ENCODE results near the gene LMNTD1.

GRCh38 chr12:25591144-25591543 lies 38.1 kb upstream of the LMNTD1 start:
- TF ChIP-seq NR3C1 (CRISPR knock-in tag; conservative IDR thresholded peaks at IDR 0.05; ENCODE audit: low read depth) (no peak), NFE2L1 (CRISPR knock-in tag; IDR thresholded peaks at IDR 0.05) (no peak), ESRRA (CRISPR knock-in tag; IDR thresholded peaks at IDR 0.05; ENCODE audit: borderline replicate concordance) (no peak), MAX (CRISPR knock-in tag; IDR thresholded peaks at IDR 0.05) (no peak), SMAD4 (CRISPR knock-in tag; IDR thresholded peaks at IDR 0.05) (no peak)

Measured in WTC11 (cell line).